GM23248 (cell line): ENCODE results near the gene SULT4A1. TPM values are rescaled to one million over a fixed set of nuclear protein-coding genes. Genes with fewer than 3 reads are reported as not detected.
A peak's percentile ranks its signal among the peaks of the same experiment; 100 is the strongest.

Experiments used
- DNase-seq: peaks from one replicate; pipeline ENCODE4 v3.0.0-alpha.2; 2015
- H2AFZ ChIP-seq: fragments of 200-600 bp; sonication (generic); 2 replicates; pipeline ENCODE4 v1.6.1; 2016; ENCODE audit warnings: antibody characterized with exemption
- H3F3A ChIP-seq: fragments of 200-600 bp; sonication (generic); 2 replicates; pipeline ENCODE4 v1.6.1; 2016; ENCODE audit warnings: mild to moderate bottlenecking, antibody characterized with exemption, mixed run types; ENCODE audit not compliant: insufficient read depth
- H3K27ac ChIP-seq: fragments of 200-600 bp; sonication (generic); 2 replicates; pipeline ENCODE4 v1.5.1; 2016; ENCODE audit warnings: mild to moderate bottlenecking
- H3K27me3 ChIP-seq: fragments of 200-600 bp; sonication (generic); replicated peaks from 2 replicates; pipeline ENCODE4 v1.6.1; 2016; ENCODE audit warnings: mild to moderate bottlenecking; ENCODE audit not compliant: insufficient read depth
- H3K36me3 ChIP-seq: fragments of 200-600 bp; sonication (generic); 2 replicates; pipeline ENCODE4 v1.6.1; 2016; ENCODE audit warnings: low read depth, mild to moderate bottlenecking
- H3K4me1 ChIP-seq: fragments of 200-600 bp; sonication (generic); 2 replicates; pipeline ENCODE4 v1.6.1; 2016; ENCODE audit warnings: mild to moderate bottlenecking; ENCODE audit not compliant: insufficient read depth
- H3K4me2 ChIP-seq: fragments of 200-600 bp; sonication (generic); one replicate; pipeline ENCODE4 v1.6.1; 2016; ENCODE audit warnings: mild to moderate bottlenecking; ENCODE audit not compliant: unreplicated experiment
- H3K4me3 ChIP-seq: fragments of 200-600 bp; sonication (generic); 2 replicates; pipeline ENCODE4 v1.5.1; 2016; ENCODE audit warnings: mild to moderate bottlenecking
- H3K79me2 ChIP-seq: fragments of 200-600 bp; sonication (generic); 2 replicates; pipeline ENCODE4 v1.6.1; 2016; ENCODE audit warnings: mild to moderate bottlenecking; ENCODE audit not compliant: insufficient read depth
- H3K9ac ChIP-seq: fragments of 200-600 bp; sonication (generic); 2 replicates; pipeline ENCODE4 v1.6.1; 2016; ENCODE audit warnings: mild to moderate bottlenecking
- H3K9me2 ChIP-seq: fragments of 200-600 bp; sonication (generic); 2 replicates; pipeline ENCODE4 v1.6.1; 2016; ENCODE audit warnings: mixed run types, mild to moderate bottlenecking, moderate library complexity; ENCODE audit not compliant: insufficient read depth
- H3K9me3 ChIP-seq: fragments of 200-600 bp; sonication (generic); one replicate; pipeline ENCODE4 v1.6.1; 2017; ENCODE audit warnings: low read depth
- H4K20me1 ChIP-seq: fragments of 200-600 bp; sonication (generic); 2 replicates; pipeline ENCODE4 v1.6.0; 2016; ENCODE audit not compliant: insufficient read depth
- EZH2 ChIP-seq: fragments of 200-600 bp; sonication (generic); IDR thresholded peaks from 2 replicates; pipeline ENCODE4 v1.6.1; 2018; ENCODE audit warnings: antibody characterized with exemption, mild to moderate bottlenecking; ENCODE audit not compliant: insufficient read depth, poor library complexity, severe bottlenecking
- EZH2phosphoT487 ChIP-seq: fragments of 200-600 bp; sonication (generic); IDR thresholded peaks from 2 replicates; pipeline ENCODE4 v1.6.1; 2018; ENCODE audit warnings: antibody characterized with exemption, moderate library complexity, mild to moderate bottlenecking, low read depth; ENCODE audit not compliant: insufficient read depth
- WGBS, 2 experiments: methylation state at CpG; one replicate each; pipeline ENCODE4 v1.1.6; 2015 to 2017; ENCODE audit warnings: low lambda C conversion rate in 2 of 2, low coverage in 1 of 2; ENCODE audit errors: missing lambda C conversion rate in 2 of 2; 5-methylcytosine and 5-hydroxymethylcytosine counted together
- in situ Hi-C: fragments of 300-500 bp; cut with MboI; formaldehyde crosslinking; loops from 2 replicates; pipeline ENCODE4 v1.15.0; 2020
- polyA plus RNA-seq: library from polyadenylated mRNA; unstranded; fragments of >200 nt; fragmentation: Nextera tagmentation; extraction: Ambion mirVana; gene quantifications from 2 replicates; pipeline ENCODE4 v1.2.1, GENCODE V29; 2016
- total RNA-seq: library from RNA; depleted of rRNA; stranded (reverse); fragments of >200 nt; shearing (Covaris generic); gene quantifications from 2 replicates; pipeline ENCODE4 v1.2.3, GENCODE V29; 2014

SULT4A1 gene
- total and polyA plus RNA-seq, 2 experiments from 2014 or later: not detected

DNA sequence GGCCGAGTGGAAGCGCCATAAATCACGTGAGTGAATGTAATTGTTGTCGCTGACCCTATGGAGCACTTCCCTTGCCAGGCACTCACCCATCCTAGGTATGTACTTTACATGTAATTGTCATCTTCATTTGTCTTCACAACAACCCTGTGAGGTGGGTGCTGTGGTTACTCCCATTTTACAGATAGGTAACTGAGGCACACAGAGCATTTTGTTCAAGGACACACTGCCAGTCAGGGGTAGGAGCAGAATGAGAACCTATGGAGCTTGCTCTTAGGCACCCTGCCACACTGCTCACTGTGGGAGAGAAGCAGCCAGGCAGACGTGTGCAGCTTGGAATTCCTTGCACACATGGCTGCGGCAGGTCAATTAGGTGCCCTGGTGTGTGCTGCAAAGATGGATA lies 49.4 kb downstream of the SULT4A1 start:
- in situ Hi-C loops: no loop called here
- Histone ChIP-seq H3K9me2 (no peaks in the 10 kb centered on the region), H3K36me3 (no peaks in the 10 kb centered on the region), H2AFZ (peak overlapping the region; percentile 92), H3K27me3 (no peaks in the 10 kb centered on the region), H3K4me2 (peak overlapping the region; percentile 83), H3K4me1 (peaks cover 4% of the 10 kb centered on the region; the same call in 1 of the 2 replicates), H3K27ac (0 out of 2 replicates have a peak overlapping the region, but pooled peaks have one; percentile 62), H3K9me3 (no peaks in the 10 kb centered on the region), H4K20me1 (no peaks in the 10 kb centered on the region), H3K79me2 (peaks cover 12% of the 10 kb centered on the region), H3F3A (no peaks in the 10 kb centered on the region), H3K9ac (peak overlapping the region; percentile 89), H3K4me3 (peak overlapping the region; percentile 79)
- WGBS, 2 experiments: 25 to 29% methylated on average over 6 of the region's 6 CpGs
- TF ChIP-seq EZH2phosphoT487 (no peak), EZH2 (no peak)
- DNase-seq: no peak

DNA sequence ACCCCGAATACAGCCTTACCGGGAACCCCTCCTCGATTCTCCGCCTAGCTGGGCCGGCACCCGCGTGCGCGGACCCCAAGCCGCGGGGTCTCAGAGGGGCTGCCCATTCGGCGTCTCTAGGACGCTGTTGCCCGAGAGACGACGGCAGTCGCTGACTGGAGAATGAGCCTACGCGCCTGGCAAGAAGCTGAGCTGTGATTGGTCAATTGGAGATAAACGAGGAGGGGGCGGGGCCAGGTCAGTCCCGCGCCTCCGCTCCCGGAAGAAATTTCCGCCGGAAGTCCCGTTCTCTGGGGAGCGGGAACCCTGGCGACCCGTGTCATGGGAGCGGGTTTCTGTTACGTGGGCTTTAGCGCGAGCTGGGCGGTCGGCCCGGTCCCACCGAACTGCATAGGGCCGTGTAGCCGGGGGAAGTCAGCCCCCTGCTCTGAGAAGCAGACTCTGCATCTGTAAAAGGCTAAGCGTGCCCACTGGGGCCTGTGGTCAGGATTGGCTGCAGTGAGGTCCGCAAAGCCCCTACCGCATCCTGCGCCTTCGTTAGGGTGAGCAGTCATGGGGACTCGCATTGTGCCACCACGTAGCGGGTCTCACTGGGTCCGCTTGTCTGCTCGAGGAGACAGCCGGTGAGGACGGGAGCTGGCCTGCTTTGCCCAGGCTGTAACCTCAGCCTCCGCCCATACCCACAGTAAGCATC lies 50.0 kb downstream of the SULT4A1 start, which contains the start of gene EFCAB6:
Gene EFCAB6, minus strand, starts transcription at position 157 of the 694 bp plus-strand sequence. CDS start 29,987 bp downstream, outside the sequence.
- H3K9ac ChIP-seq: peak within 1 kb of the TSS; percentile 89
- H3K27ac ChIP-seq: peak within 1 kb of the TSS; percentile 62
- no peaks in the 10 kb centered on the region for H3K27me3 ChIP-seq
- H3K36me3 ChIP-seq: no peaks in the 10 kb centered on the region
- peak within 1 kb of the TSS; percentile 83 for H3K4me2 ChIP-seq
- H3K4me3 ChIP-seq: peak within 1 kb of the TSS; percentile 79
- no peaks in the 10 kb centered on the region for H3F3A ChIP-seq
- WGBS, 2 experiments: 1 to 2% methylated on average over 52 to 54 of the region's 55 CpGs
- H3K9me3 ChIP-seq: no peaks in the 10 kb centered on the region
- peaks cover 12% of the 10 kb centered on the region for H3K79me2 ChIP-seq
- DNase-seq: peak; percentile 98
- H3K4me1 ChIP-seq: peaks cover 4% of the 10 kb centered on the region; the same call in 1 of the 2 replicates
- no peaks in the 10 kb centered on the region for H3K9me2 ChIP-seq
- in situ Hi-C loops: no loop called here
- no peaks in the 10 kb centered on the region for H4K20me1 ChIP-seq
- TF ChIP-seq EZH2phosphoT487 (no peak), EZH2 (no peak)
- peak within 1 kb of the TSS; percentile 92 for H2AFZ ChIP-seq

DNA sequence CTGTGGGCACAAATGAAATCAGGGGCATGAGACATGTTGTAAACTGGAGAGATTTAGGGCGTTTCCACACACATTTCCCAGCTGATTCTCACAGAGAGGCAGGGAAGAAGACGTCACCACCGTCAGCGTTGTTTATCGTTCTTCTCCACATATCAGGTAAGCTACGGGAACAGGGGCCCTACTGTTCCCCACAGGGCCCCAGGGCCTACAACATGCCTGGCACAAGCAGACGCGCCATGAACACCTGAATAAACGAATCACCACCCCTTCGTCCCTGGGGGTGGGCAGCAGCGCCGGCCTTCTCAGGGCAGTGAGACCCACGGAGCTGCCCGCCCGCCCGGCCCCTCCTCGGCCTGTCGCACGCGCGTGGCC lies 50.5 kb downstream of the SULT4A1 start:
- peaks cover 4% of the 10 kb centered on the region; the same call in 1 of the 2 replicates for H3K4me1 ChIP-seq
- no peaks in the 10 kb centered on the region for H3K36me3 ChIP-seq
- no peaks in the 10 kb centered on the region for H3K9me3 ChIP-seq
- peak overlapping the region; percentile 89 for H3K9ac ChIP-seq
- peak; percentile 81 for DNase-seq
- H3K27ac ChIP-seq: peak overlapping the region; percentile 62
- no peaks in the 10 kb centered on the region for H3F3A ChIP-seq
- peaks cover 12% of the 10 kb centered on the region for H3K79me2 ChIP-seq
- no peaks in the 10 kb centered on the region for H4K20me1 ChIP-seq
- H3K27me3 ChIP-seq: no peaks in the 10 kb centered on the region
- peak overlapping the region; percentile 79 for H3K4me3 ChIP-seq
- H3K4me2 ChIP-seq: peak overlapping the region; percentile 83
- TF ChIP-seq EZH2 (no peak), EZH2phosphoT487 (no peak)
- H3K9me2 ChIP-seq: no peaks in the 10 kb centered on the region
- in situ Hi-C loops: no loop called here
- 3% methylated on average over 9 to 21 of the region's 21 CpGs for WGBS, 2 experiments
- peak overlapping the region; percentile 92 for H2AFZ ChIP-seq

GRCh38 chr22:43802897-43803495 lies 59.3 kb downstream of the SULT4A1 start:
- Histone ChIP-seq H3K36me3 (no peaks in the 10 kb centered on the region), H3K4me1 (no peaks in the 10 kb centered on the region), H2AFZ (no peak overlapping the region), H3K27me3 (no peaks in the 10 kb centered on the region), H3K9me3 (no peaks in the 10 kb centered on the region), H3K4me3 (no peak overlapping the region), H3K4me2 (no peak overlapping the region), H3F3A (no peaks in the 10 kb centered on the region), H3K9ac (no peak overlapping the region), H3K79me2 (no peaks in the 10 kb centered on the region), H4K20me1 (no peaks in the 10 kb centered on the region), H3K27ac (no peak overlapping the region), H3K9me2 (no peaks in the 10 kb centered on the region)
- in situ Hi-C loops: no loop called here
- no peak for DNase-seq
- TF ChIP-seq EZH2: no peak
- TF ChIP-seq EZH2phosphoT487: no peak
- 47 to 53% methylated on average over 5 of the region's 5 CpGs for WGBS, 2 experiments
